Measurements from ENCODE around the gene AGFG2. TPM values are rescaled to one million over a fixed set of nuclear protein-coding genes. Genes with fewer than 3 reads are reported as not detected.

The AGFG2 gene
- total and polyA plus RNA-seq, 10 of the 15 experiments (the other 5 are each of a cell fraction or from before 2014, with no cell fraction given) = 0.90 to 71.5 (median 25.4) TPM

DNA sequence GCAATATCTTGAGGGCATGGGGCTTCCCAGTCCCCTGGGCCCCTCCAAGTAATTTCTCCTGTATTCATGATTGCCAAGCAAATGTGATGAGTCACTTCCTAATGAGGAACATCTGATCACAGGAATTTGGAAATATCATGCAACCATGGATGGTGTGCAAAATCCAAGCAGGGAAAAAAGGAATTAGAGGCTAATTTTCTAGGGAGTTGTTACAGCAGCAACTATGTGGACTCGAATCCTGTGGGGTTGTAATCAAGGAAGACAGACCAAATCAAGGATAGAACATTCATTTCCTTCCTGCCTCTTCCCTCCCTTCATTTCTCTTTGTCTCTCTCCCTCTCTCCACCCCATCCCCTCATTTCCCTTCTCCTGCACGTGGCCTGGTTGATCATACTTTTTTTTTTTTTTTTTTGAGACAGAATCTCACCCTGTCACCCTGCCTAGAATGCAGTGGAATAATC lies 23.9 kb upstream of the AGFG2 start:
- Histone ChIP-seq H2AFZ (ENCODE audit: control insufficient read depth, low read depth, low read length) (no peak overlapping the region), H3K4me3 (no peak overlapping the region), H3K36me3 (ENCODE audit: control insufficient read depth in 2 of 2, insufficient read depth in 2 of 2, low read length in 1 of 2) (no peaks in the 10 kb centered on the region), H3K9me3 (replicated peaks; ENCODE audit: control insufficient read depth, insufficient read depth, low read length) (no peaks in the 10 kb centered on the region), H3K27me3 (replicated peaks in 1 of 2; ENCODE audit: control insufficient read depth in 2 of 2, insufficient read depth in 2 of 2, low read length in 1 of 2) (no peaks in the 10 kb centered on the region), H3K9ac (ENCODE audit: control insufficient read depth, insufficient read depth, low read length) (no peak overlapping the region), H3K79me2 (ENCODE audit: control insufficient read depth, insufficient read depth, low read length) (no peaks in the 10 kb centered on the region), H3K27ac (ENCODE audit: control insufficient read depth, insufficient read depth) (no peak overlapping the region), H3K4me2 (ENCODE audit: control insufficient read depth, insufficient read depth) (no peak overlapping the region), H4K20me1 (ENCODE audit: control insufficient read depth, insufficient read depth) (no peaks in the 10 kb centered on the region), H3K4me1 (ENCODE audit: control insufficient read depth, insufficient read depth, low read length) (peaks cover 25% of the 10 kb centered on the region)
- SMC1A ChIA-PET (ENCODE audit: uncharacterized antibody, unreplicated experiment) = interaction anchor here (1.3 to 2.0 kb wide), 4 partner anchors 18 to 69 kb away, joined by 3 to 10 read pairs (median 4); no protein-coding TSS in a partner anchor
- ATAC-seq (no peak), FAIRE-seq (peak; percentile 41), DNase-seq (ENCODE audit: low read depth, low spot score) (no peak)
- POLR2A ChIA-PET = interaction anchor here (0.6 to 1.2 kb wide), 3 partner anchors 9 to 97 kb away, joined by 3 to 4 read pairs (median 3); partner anchors contain the start of gene MOSPD3
- 38% methylated on average over 1 of the region's 2 CpGs for WGBS (ENCODE audit: insufficient coverage, insufficient replicate concordance, low lambda C conversion rate, missing lambda C conversion rate)
- in situ Hi-C loops (cut with MboI) = no loop called here
- RAD21 ChIA-PET (ENCODE audit: unreplicated experiment) = interaction anchor here (1.0 to 1.6 kb wide), 2 partner anchors 28 to 30 kb away, joined by 4 to 6 read pairs; no protein-coding TSS in a partner anchor
- TF ChIP-seq ESRRA (IDR thresholded peaks at IDR 0.05; ENCODE audit: low read length) (no peak), HCFC1 (IDR thresholded peaks at IDR 0.05; ENCODE audit: low read length) (no peak), POU2F2 (IDR thresholded peaks at IDR 0.05; ENCODE audit: borderline replicate concordance, low read depth, low read length) (no peak), TCF3 (IDR thresholded peaks at IDR 0.05; ENCODE audit: borderline replicate concordance, insufficient read depth, low read depth, low read length) (no peak), SIX5 (IDR thresholded peaks at IDR 0.05; ENCODE audit: low read depth, low read length, severe bottlenecking) (no peak), ASH2L (IDR thresholded peaks at IDR 0.05; ENCODE audit: borderline replicate concordance, low read depth) (no peak), MEF2B (IDR thresholded peaks at IDR 0.05; ENCODE audit: partially characterized antibody, poor library complexity, severe bottlenecking) (no peak)
- TF ChIP-seq, protein P1, sequence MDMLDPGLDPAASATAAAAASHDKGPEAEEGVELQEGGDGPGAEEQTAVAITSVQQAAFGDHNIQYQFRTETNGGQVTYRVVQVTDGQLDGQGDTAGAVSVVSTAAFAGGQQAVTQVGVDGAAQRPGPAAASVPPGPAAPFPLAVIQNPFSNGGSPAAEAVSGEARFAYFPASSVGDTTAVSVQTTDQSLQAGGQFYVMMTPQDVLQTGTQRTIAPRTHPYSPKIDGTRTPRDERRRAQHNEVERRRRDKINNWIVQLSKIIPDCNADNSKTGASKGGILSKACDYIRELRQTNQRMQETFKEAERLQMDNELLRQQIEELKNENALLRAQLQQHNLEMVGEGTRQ (IDR thresholded peaks at IDR 0.05; ENCODE audit: borderline replicate concordance, low read depth, low read length) = no peak
- TF ChIP-seq, protein P2, sequence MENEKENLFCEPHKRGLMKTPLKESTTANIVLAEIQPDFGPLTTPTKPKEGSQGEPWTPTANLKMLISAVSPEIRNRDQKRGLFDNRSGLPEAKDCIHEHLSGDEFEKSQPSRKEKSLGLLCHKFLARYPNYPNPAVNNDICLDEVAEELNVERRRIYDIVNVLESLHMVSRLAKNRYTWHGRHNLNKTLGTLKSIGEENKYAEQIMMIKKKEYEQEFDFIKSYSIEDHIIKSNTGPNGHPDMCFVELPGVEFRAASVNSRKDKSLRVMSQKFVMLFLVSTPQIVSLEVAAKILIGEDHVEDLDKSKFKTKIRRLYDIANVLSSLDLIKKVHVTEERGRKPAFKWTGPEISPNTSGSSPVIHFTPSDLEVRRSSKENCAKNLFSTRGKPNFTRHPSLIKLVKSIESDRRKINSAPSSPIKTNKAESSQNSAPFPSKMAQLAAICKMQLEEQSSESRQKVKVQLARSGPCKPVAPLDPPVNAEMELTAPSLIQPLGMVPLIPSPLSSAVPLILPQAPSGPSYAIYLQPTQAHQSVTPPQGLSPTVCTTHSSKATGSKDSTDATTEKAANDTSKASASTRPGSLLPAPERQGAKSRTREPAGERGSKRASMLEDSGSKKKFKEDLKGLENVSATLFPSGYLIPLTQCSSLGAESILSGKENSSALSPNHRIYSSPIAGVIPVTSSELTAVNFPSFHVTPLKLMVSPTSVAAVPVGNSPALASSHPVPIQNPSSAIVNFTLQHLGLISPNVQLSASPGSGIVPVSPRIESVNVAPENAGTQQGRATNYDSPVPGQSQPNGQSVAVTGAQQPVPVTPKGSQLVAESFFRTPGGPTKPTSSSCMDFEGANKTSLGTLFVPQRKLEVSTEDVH (IDR thresholded peaks at IDR 0.05; ENCODE audit: low read depth, partially characterized antibody) = no peak
- CTCF ChIA-PET = interaction anchor here (0.7 to 1.9 kb wide), 4 partner anchors 10 to 337 kb away, joined by 3 to 7 read pairs (median 4); partner anchors contain the start of gene SLC12A9
- intact Hi-C loops (cut with micrococcal nuclease; ENCODE audit: unreplicated experiment) = no loop called here
- BruUV-seq (replicated peaks) = no TSS peak

Measured in GM12878 (cell line).